ENCODE data around the gene PNCK. TPM values are rescaled to one million over a fixed set of nuclear protein-coding genes. Genes with fewer than 3 reads are reported as not detected.
A peak's percentile ranks its signal among the peaks of the same experiment; 100 is the strongest.

The PNCK gene
- total and polyA plus RNA-seq, 10 of the 15 experiments (the other 5 are each of a cell fraction or from before 2014, with no cell fraction given), result 0.21 to 0.67 (median 0.54) TPM; not detected in 7

DNA sequence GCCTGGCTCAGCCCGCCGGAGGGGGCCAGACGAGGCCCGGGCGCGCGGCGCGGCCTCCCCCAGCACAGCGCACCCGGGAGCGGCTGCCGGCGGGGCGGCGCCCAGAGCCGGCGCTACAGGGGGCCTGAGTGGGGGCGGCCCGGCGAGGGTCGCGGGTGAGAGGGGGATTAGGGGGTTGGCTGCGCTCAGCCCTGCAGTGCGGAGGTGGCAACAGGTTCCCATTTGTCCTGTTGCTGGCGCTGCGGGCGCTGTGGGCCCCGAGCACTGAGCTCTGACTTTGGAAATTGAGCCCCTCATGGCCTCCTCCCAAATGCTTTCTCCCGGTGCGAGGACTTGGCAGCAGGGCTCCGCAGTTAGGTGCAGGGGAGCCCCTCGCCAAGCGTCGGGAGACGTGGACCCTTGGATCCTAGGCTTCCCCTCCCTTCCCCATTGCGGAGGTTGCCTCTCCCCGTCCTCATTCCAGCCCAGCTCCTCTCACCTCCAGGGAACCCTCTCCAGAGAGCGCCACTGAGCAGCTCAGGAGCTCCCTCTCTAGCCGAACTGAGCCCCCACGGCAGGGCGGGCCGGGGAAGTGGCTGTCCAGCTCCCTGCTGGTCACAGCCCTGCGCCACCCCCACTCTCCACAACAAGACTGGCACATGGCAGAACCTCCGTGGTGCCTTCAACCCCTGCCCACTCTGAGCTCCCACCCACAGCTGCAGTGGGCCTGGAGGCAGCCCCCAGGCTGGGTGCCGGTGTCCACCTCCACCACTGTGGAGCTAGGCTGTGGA is 29.1 kb downstream of the PNCK start (continued):
- TF ChIP-seq, protein P1, sequence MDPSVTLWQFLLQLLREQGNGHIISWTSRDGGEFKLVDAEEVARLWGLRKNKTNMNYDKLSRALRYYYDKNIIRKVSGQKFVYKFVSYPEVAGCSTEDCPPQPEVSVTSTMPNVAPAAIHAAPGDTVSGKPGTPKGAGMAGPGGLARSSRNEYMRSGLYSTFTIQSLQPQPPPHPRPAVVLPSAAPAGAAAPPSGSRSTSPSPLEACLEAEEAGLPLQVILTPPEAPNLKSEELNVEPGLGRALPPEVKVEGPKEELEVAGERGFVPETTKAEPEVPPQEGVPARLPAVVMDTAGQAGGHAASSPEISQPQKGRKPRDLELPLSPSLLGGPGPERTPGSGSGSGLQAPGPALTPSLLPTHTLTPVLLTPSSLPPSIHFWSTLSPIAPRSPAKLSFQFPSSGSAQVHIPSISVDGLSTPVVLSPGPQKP (IDR thresholded peaks at IDR 0.05; ENCODE audit: low read depth, low read length), result no peak
- TF ChIP-seq NFIC (IDR thresholded peaks at IDR 0.05; ENCODE audit: low read depth, low read length), result no peak
- no peak for TF ChIP-seq NR2C2 (IDR thresholded peaks at IDR 0.05; ENCODE audit: borderline replicate concordance, control insufficient read depth, insufficient read length, low read depth)

DNA sequence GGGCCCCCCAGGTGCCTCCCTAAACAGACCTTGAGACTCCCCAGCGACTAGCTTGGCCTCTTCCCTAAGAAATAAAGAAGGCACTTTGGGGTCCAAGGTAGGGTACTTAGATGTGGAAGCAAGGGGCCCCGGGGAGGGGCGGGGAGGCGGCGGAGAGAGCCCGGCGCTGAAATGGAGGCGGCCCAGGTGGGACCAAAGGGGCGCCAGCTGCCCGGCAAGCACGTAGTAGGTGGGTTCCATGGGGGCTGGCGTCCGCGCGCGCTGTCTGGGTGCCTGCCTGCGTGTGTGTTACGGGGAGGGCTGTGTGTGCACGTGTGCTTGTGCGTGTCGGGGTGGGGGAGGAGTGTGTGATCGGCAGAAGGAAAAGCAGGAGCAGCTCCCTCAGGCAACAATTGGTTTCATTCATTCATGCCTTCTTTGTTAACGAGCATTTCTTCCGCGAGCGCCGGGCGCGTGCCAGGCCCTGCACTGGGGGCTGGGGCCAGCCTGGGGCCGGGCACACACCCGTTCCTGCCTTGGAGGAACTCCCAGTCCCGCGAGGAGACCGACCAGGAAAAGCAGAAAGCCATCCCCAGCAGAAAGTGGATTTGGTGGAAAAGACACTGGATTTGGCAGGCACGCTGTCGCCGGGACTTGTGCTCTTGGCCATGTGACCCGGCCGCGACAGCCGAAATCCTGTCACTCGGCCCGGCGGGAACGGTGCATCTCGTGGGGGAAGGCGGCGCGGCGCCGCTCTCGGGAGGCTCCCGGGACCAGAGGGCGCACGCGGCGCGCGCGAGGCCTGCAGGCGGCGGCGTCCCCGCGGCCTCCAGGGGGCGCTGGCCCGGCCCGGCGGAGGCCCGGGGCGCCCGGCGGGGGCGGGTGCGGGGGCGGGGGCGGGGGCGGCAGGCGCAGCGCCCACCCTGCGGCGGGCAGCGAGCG is 29.9 kb downstream of the PNCK start:
- POLR2A ChIA-PET, result no interaction called here
- Histone ChIP-seq H3K27ac (ENCODE audit: control insufficient read depth, insufficient read depth) (no peak overlapping the region), H3K27me3 (replicated peaks in 1 of 2; ENCODE audit: control insufficient read depth in 2 of 2, insufficient read depth in 2 of 2, low read length in 1 of 2) (peaks cover 0 to 3% of the 10 kb centered on the region in 2 experiments; a peak in 3 of 4 replicates), H3K79me2 (ENCODE audit: control insufficient read depth, insufficient read depth, low read length) (no peaks in the 10 kb centered on the region), H3K9ac (ENCODE audit: control insufficient read depth, insufficient read depth, low read length) (no peak overlapping the region), H2AFZ (ENCODE audit: control insufficient read depth, low read depth, low read length) (no peak overlapping the region), H3K4me3 (no peak overlapping the region), H3K4me2 (ENCODE audit: control insufficient read depth, insufficient read depth) (no peak overlapping the region), H4K20me1 (ENCODE audit: control insufficient read depth, insufficient read depth) (no peaks in the 10 kb centered on the region), H3K4me1 (ENCODE audit: control insufficient read depth, insufficient read depth, low read length) (no peaks in the 10 kb centered on the region), H3K9me3 (replicated peaks; ENCODE audit: control insufficient read depth, insufficient read depth, low read length) (no peaks in the 10 kb centered on the region; the same call in 2 of the 3 replicates), H3K36me3 (ENCODE audit: control insufficient read depth in 2 of 2, insufficient read depth in 2 of 2, low read length in 1 of 2) (no peaks in the 10 kb centered on the region)
- 47% methylated on average over 52 of the region's 84 CpGs for WGBS (ENCODE audit: insufficient coverage, insufficient replicate concordance, low lambda C conversion rate, missing lambda C conversion rate)
- TF ChIP-seq, protein P2, sequence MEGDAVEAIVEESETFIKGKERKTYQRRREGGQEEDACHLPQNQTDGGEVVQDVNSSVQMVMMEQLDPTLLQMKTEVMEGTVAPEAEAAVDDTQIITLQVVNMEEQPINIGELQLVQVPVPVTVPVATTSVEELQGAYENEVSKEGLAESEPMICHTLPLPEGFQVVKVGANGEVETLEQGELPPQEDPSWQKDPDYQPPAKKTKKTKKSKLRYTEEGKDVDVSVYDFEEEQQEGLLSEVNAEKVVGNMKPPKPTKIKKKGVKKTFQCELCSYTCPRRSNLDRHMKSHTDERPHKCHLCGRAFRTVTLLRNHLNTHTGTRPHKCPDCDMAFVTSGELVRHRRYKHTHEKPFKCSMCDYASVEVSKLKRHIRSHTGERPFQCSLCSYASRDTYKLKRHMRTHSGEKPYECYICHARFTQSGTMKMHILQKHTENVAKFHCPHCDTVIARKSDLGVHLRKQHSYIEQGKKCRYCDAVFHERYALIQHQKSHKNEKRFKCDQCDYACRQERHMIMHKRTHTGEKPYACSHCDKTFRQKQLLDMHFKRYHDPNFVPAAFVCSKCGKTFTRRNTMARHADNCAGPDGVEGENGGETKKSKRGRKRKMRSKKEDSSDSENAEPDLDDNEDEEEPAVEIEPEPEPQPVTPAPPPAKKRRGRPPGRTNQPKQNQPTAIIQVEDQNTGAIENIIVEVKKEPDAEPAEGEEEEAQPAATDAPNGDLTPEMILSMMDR (IDR thresholded peaks at IDR 0.05 in 2 of 3, conservative IDR thresholded peaks at IDR 0.05 in 1 of 3; ENCODE audit: control insufficient read depth in 2 of 3, extremely low read depth in 1 of 3, insufficient read depth in 1 of 3, low read depth in 3 of 3, low read length in 3 of 3), result peak in 1 of 3 experiments; percentile 14; a peak in 1 of 6 replicates
- no peak for TF ChIP-seq ATF7 (IDR thresholded peaks at IDR 0.05; ENCODE audit: low read depth)
- ATAC-seq, result no peak
- CTCF ChIA-PET, result no interaction called here
- DNase-seq (ENCODE audit: low read depth, low spot score), result no peak
- BruUV-seq (replicated peaks), result no TSS peak
- SMC1A ChIA-PET (ENCODE audit: uncharacterized antibody, unreplicated experiment), result no interaction called here
- intact Hi-C loops (cut with micrococcal nuclease; ENCODE audit: unreplicated experiment) (no loop called here), in situ Hi-C loops (cut with MboI) (no loop called here)
- RAD21 ChIA-PET (ENCODE audit: unreplicated experiment), result no interaction called here
- FAIRE-seq, result no peak
